Muscle layer of duodenum (tissue), 2 donors: Measurements from ENCODE around the gene SGIP1.

Experiments
- H3K27ac ChIP-seq: one replicate; pipeline ENCODE4 v1.7.0; 2013; ENCODE audit warnings: mild to moderate bottlenecking, low read length
- H3K27me3 ChIP-seq: one replicate; pipeline ENCODE4 v1.7.0; 2013; ENCODE audit warnings: low read depth, mild to moderate bottlenecking, control low read depth, low read length
- H3K36me3 ChIP-seq, 2 donors: one replicate each; pipeline ENCODE4 v1.7.0; 2013; ENCODE audit warnings: low read length in 2 of 2, control low read depth in 1 of 2, mild to moderate bottlenecking in 1 of 2; ENCODE audit not compliant: insufficient read depth in 2 of 2, control insufficient read depth in 1 of 2
- H3K4me1 ChIP-seq, 2 donors: one replicate each; pipeline ENCODE4 v1.7.0; 2013; ENCODE audit warnings: low read length in 2 of 2, mild to moderate bottlenecking in 2 of 2, control low read depth in 1 of 2, moderate library complexity in 1 of 2; ENCODE audit not compliant: insufficient read depth in 2 of 2, control insufficient read depth in 1 of 2
- H3K4me3 ChIP-seq, 2 donors: one replicate each; pipeline ENCODE4 v1.7.0; 2013; ENCODE audit warnings: low read length in 2 of 2, low read depth in 1 of 2, mild to moderate bottlenecking in 1 of 2
- H3K9me3 ChIP-seq, 2 donors: one replicate each; pipeline ENCODE4 v1.7.0; 2013; ENCODE audit warnings: low read length in 2 of 2, control low read depth in 1 of 2, mild to moderate bottlenecking in 1 of 2; ENCODE audit not compliant: control insufficient read depth in 1 of 2
- donor health status: healthy.

SGIP1 gene

DNA sequence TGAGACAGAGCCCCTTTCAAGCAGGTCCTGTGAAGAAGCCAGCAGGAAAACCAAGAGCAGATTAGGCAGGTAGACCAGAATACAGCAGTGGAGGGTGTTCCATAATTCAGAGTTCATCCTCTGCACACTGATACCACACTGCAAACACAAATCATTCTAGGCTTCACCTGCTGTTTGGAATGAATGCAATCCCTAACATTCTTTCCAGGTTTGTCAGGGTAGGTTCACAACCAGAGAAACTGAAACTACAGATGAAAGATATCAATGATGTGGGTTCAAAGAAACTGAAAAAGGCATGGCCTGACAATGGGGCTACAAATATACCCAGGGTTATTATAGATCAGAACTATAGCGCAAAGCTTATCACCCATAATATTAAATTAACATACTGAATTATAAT is 8.9 kb upstream of the SGIP1 start:
- no peak overlapping the region for H3K4me3 ChIP-seq
- H3K36me3 ChIP-seq: no peaks in the 10 kb centered on the region
- H3K27ac ChIP-seq: no peak overlapping the region
- no peaks in the 10 kb centered on the region for H3K27me3 ChIP-seq
- H3K9me3 ChIP-seq: no peaks in the 10 kb centered on the region
- no peaks in the 10 kb centered on the region for H3K4me1 ChIP-seq

GRCh38 chr1:66526036-66526435 is 7.9 kb upstream of the SGIP1 start:
- H3K4me3 ChIP-seq: no peak overlapping the region
- H3K36me3 ChIP-seq: no peaks in the 10 kb centered on the region
- no peak overlapping the region for H3K27ac ChIP-seq
- H3K9me3 ChIP-seq: no peaks in the 10 kb centered on the region
- no peaks in the 10 kb centered on the region for H3K4me1 ChIP-seq
- H3K27me3 ChIP-seq: no peaks in the 10 kb centered on the region

DNA sequence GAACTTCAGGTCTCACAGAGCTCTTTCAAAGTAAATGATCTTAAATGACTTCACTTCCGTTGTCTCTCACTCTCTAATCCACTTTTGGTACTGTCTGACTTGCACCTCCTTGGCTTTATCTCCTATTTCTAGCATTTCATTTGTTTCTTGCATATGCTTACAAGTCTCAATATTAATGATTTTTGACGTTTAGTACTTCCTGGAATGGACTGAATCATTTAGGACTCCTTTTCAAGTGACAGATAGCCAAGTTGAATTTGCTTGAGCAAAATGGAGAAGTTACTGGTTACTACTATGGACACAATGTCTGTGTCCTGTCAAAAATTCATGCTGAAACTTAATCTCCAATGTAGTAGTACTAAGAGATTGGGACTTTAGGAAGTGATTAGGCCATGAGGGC is 7.0 kb upstream of the SGIP1 start:
- H3K27ac ChIP-seq: no peak overlapping the region
- no peaks in the 10 kb centered on the region for H3K4me1 ChIP-seq
- no peaks in the 10 kb centered on the region for H3K9me3 ChIP-seq
- H3K36me3 ChIP-seq: no peaks in the 10 kb centered on the region
- no peaks in the 10 kb centered on the region for H3K27me3 ChIP-seq
- H3K4me3 ChIP-seq: no peak overlapping the region

GRCh38 chr1:66527686-66528085 is 6.3 kb upstream of the SGIP1 start:
- no peaks in the 10 kb centered on the region for H3K9me3 ChIP-seq
- H3K4me3 ChIP-seq: no peak overlapping the region

GRCh38 chr1:66528580-66528979 is 5.4 kb upstream of the SGIP1 start:
- H3K4me3 ChIP-seq: no peak overlapping the region
- no peak overlapping the region for H3K27ac ChIP-seq
- peaks cover 0 to 4% of the 10 kb centered on the region in 2 donors for H3K4me1 ChIP-seq
- no peaks in the 10 kb centered on the region for H3K9me3 ChIP-seq
- H3K27me3 ChIP-seq: no peaks in the 10 kb centered on the region
- no peaks in the 10 kb centered on the region for H3K36me3 ChIP-seq

More at GRCh38 chr1:66527686-66528085, 6.3 kb upstream of the SGIP1 start:
- H3K27me3 ChIP-seq: no peaks in the 10 kb centered on the region
- H3K36me3 ChIP-seq: no peaks in the 10 kb centered on the region
- H3K4me1 ChIP-seq: peaks cover 0 to 3% of the 10 kb centered on the region in 2 donors
- no peak overlapping the region for H3K27ac ChIP-seq

DNA sequence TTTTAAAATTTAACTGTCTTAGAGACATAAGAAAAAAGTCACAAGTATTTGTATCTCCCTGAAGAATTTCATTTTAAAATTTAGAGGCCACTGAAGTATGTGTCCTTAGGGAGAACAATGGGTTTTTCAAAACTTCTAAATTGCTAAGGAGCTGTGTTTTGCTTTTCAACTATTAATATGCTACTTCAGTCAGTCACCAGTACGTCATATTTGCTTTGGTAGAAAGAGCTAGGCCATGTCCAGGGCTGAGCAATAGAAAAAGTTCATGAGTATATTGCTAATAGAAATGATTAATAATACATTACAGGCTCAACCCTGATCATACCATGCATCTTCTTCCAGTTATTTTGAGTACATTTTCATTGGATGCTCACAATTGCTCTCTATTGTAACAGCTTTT is 1.7 kb upstream of the SGIP1 start:
- no peaks in the 10 kb centered on the region for H3K9me3 ChIP-seq
- peaks cover 4 to 13% of the 10 kb centered on the region in 2 donors for H3K4me1 ChIP-seq
- H3K27me3 ChIP-seq: no peaks in the 10 kb centered on the region
- no peaks in the 10 kb centered on the region for H3K36me3 ChIP-seq
- H3K4me3 ChIP-seq: peak overlapping the region in 1 of 2 donors; percentile 77
- H3K27ac ChIP-seq: no peak overlapping the region

GRCh38 chr1:66532798-66533783 is 862 bp upstream of the SGIP1 start:
- H3K27ac ChIP-seq: peak overlapping the region; percentile 80
- no peaks in the 10 kb centered on the region for H3K27me3 ChIP-seq
- H3K4me1 ChIP-seq: peaks cover 4 to 13% of the 10 kb centered on the region in 2 donors
- no peaks in the 10 kb centered on the region for H3K9me3 ChIP-seq
- peak overlapping the region; percentile 60 to 77 for H3K4me3 ChIP-seq
- no peaks in the 10 kb centered on the region for H3K36me3 ChIP-seq

GRCh38 chr1:66535061-66535460 is 1.1 kb downstream of the SGIP1 start:
- Histone ChIP-seq H3K36me3 (no peaks in the 10 kb centered on the region), H3K4me3 (peak overlapping the region; percentile 60 to 77), H3K9me3 (no peaks in the 10 kb centered on the region), H3K27me3 (no peaks in the 10 kb centered on the region), H3K27ac (no peak overlapping the region), H3K4me1 (peaks cover 4 to 13% of the 10 kb centered on the region in 2 donors)

DNA sequence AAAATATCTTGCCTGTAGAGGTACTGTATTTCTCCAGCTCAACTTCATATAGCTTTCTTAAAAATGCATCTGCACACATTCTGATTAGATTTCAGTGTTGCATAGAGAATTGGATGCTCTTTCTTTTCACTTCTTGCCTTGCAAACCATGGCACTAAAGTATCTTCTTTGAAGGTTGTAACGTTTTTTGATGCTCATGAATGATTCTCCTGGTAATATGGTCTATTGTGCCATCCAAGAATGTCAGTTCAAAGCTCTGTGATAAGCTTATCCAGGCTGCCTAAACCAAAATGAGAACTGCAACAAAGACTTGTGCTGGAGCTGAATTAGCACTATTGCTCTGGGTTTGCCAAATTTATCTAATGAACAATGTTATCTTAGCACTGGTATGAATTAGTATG is 1.9 kb downstream of the SGIP1 start:
- no peak overlapping the region for H3K27ac ChIP-seq
- peaks cover 4 to 13% of the 10 kb centered on the region in 2 donors for H3K4me1 ChIP-seq
- H3K27me3 ChIP-seq: no peaks in the 10 kb centered on the region
- H3K36me3 ChIP-seq: no peaks in the 10 kb centered on the region
- peak overlapping the region in 1 of 2 donors; percentile 60 for H3K4me3 ChIP-seq
- H3K9me3 ChIP-seq: no peaks in the 10 kb centered on the region

- H3K27me3 ChIP-seq: no peaks in the 10 kb centered on the region
- no peak overlapping the region for H3K27ac ChIP-seq
- H3K4me1 ChIP-seq: peaks cover under 1 to 13% of the 10 kb centered on the region in 2 donors
- H3K9me3 ChIP-seq: no peaks in the 10 kb centered on the region
- H3K4me3 ChIP-seq: no peak overlapping the region
- no peaks in the 10 kb centered on the region for H3K36me3 ChIP-seq
Observed at GRCh38 chr1:66537718-66538117, 3.8 kb downstream of the SGIP1 start.

GRCh38 chr1:66539491-66539890 is 5.5 kb downstream of the SGIP1 start:
- Histone ChIP-seq H3K27ac (no peak overlapping the region), H3K27me3 (no peaks in the 10 kb centered on the region), H3K4me1 (peaks cover 0 to 17% of the 10 kb centered on the region in 2 donors)

More at GRCh38 chr1:66539491-66539890, 5.5 kb downstream of the SGIP1 start:
- Histone ChIP-seq H3K4me3 (no peak overlapping the region), H3K9me3 (no peaks in the 10 kb centered on the region), H3K36me3 (no peaks in the 10 kb centered on the region)
